WTC11 (cell line): ENCODE data around the gene BTBD9.

Source experiments
- ETV6 ChIP-seq: sonication (generic); formaldehyde crosslinking; IDR thresholded peaks from 2 replicates; pipeline ENCODE4 v1.8.1; 2022; ENCODE audit warnings: mild to moderate bottlenecking, missing genetic modification reagents
- SP1 ChIP-seq: sonication (generic); formaldehyde crosslinking; conservative IDR thresholded peaks from 2 replicates; pipeline ENCODE4 v1.8.1; 2022; ENCODE audit warnings: missing genetic modification reagents
- TF ChIP-seq, protein P1 (sequence below): sonication (generic); formaldehyde crosslinking; IDR thresholded peaks from 2 replicates; pipeline ENCODE4 v1.8.1; 2022; ENCODE audit warnings: low read depth, mild to moderate bottlenecking, moderate library complexity, missing genetic modification reagents, borderline replicate concordance
- TF ChIP-seq, protein P2 (sequence below): fragments of 200-600 bp; IDR thresholded peaks from 2 replicates; pipeline ENCODE4 v1.8.0; 2022; ENCODE audit warnings: antibody characterized with exemption
- TF ChIP-seq, protein P3 (sequence below): sonication (generic); formaldehyde crosslinking; IDR thresholded peaks from 2 replicates; pipeline ENCODE4 v1.8.0; 2023; ENCODE audit warnings: mild to moderate bottlenecking, missing genetic modification reagents
- TF ChIP-seq, protein P4 (sequence below): sonication (generic); formaldehyde crosslinking; IDR thresholded peaks from 2 replicates; pipeline ENCODE4 v1.8.1; 2023; ENCODE audit warnings: mild to moderate bottlenecking, missing genetic modification reagents
- TF ChIP-seq, protein P5 (sequence below): fragments of 250-450 bp; sonication (Bioruptor Pico); conservative IDR thresholded peaks from 2 replicates; pipeline ENCODE4 v1.9.0; 2021; ENCODE audit warnings: mild to moderate bottlenecking
- TF ChIP-seq, protein P6 (sequence below): sonication (generic); formaldehyde crosslinking; IDR thresholded peaks from 2 replicates; pipeline ENCODE4 v1.8.1; 2023; ENCODE audit warnings: mild to moderate bottlenecking, missing genetic modification reagents

DNA sequence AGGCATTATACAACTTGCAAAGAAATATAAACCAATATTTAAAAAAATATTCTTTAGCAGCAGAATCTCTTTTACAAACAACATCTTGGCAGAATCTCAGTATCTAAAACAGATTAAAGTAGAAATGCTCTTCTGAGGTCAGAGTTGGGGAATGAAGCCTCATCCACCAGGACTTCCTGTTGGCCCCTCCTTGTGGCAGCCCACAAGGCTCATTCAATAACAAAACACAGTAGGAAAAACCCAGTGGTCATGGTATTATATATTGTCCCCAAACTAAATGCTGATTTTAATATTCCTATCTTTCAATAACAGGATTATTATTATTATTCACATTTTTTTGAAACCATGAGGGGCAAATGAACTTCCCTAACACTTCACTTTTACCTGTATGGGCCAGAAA, 368.6 kb downstream of the BTBD9 start:
- TF ChIP-seq, protein P1, sequence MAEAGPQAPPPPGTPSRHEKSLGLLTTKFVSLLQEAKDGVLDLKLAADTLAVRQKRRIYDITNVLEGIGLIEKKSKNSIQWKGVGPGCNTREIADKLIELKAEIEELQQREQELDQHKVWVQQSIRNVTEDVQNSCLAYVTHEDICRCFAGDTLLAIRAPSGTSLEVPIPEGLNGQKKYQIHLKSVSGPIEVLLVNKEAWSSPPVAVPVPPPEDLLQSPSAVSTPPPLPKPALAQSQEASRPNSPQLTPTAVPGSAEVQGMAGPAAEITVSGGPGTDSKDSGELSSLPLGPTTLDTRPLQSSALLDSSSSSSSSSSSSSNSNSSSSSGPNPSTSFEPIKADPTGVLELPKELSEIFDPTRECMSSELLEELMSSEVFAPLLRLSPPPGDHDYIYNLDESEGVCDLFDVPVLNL (CRISPR knock-in tag) = no peak
- TF ChIP-seq, protein P2, sequence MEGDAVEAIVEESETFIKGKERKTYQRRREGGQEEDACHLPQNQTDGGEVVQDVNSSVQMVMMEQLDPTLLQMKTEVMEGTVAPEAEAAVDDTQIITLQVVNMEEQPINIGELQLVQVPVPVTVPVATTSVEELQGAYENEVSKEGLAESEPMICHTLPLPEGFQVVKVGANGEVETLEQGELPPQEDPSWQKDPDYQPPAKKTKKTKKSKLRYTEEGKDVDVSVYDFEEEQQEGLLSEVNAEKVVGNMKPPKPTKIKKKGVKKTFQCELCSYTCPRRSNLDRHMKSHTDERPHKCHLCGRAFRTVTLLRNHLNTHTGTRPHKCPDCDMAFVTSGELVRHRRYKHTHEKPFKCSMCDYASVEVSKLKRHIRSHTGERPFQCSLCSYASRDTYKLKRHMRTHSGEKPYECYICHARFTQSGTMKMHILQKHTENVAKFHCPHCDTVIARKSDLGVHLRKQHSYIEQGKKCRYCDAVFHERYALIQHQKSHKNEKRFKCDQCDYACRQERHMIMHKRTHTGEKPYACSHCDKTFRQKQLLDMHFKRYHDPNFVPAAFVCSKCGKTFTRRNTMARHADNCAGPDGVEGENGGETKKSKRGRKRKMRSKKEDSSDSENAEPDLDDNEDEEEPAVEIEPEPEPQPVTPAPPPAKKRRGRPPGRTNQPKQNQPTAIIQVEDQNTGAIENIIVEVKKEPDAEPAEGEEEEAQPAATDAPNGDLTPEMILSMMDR = no peak
- TF ChIP-seq, protein P3, sequence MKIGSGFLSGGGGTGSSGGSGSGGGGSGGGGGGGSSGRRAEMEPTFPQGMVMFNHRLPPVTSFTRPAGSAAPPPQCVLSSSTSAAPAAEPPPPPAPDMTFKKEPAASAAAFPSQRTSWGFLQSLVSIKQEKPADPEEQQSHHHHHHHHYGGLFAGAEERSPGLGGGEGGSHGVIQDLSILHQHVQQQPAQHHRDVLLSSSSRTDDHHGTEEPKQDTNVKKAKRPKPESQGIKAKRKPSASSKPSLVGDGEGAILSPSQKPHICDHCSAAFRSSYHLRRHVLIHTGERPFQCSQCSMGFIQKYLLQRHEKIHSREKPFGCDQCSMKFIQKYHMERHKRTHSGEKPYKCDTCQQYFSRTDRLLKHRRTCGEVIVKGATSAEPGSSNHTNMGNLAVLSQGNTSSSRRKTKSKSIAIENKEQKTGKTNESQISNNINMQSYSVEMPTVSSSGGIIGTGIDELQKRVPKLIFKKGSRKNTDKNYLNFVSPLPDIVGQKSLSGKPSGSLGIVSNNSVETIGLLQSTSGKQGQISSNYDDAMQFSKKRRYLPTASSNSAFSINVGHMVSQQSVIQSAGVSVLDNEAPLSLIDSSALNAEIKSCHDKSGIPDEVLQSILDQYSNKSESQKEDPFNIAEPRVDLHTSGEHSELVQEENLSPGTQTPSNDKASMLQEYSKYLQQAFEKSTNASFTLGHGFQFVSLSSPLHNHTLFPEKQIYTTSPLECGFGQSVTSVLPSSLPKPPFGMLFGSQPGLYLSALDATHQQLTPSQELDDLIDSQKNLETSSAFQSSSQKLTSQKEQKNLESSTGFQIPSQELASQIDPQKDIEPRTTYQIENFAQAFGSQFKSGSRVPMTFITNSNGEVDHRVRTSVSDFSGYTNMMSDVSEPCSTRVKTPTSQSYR (CRISPR knock-in tag) = no peak
- TF ChIP-seq SP1 (CRISPR knock-in tag) (no peak), ETV6 (CRISPR knock-in tag) (no peak)
- TF ChIP-seq, protein P4, sequence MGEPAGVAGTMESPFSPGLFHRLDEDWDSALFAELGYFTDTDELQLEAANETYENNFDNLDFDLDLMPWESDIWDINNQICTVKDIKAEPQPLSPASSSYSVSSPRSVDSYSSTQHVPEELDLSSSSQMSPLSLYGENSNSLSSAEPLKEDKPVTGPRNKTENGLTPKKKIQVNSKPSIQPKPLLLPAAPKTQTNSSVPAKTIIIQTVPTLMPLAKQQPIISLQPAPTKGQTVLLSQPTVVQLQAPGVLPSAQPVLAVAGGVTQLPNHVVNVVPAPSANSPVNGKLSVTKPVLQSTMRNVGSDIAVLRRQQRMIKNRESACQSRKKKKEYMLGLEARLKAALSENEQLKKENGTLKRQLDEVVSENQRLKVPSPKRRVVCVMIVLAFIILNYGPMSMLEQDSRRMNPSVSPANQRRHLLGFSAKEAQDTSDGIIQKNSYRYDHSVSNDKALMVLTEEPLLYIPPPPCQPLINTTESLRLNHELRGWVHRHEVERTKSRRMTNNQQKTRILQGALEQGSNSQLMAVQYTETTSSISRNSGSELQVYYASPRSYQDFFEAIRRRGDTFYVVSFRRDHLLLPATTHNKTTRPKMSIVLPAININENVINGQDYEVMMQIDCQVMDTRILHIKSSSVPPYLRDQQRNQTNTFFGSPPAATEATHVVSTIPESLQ = no peak
- TF ChIP-seq, protein P5, sequence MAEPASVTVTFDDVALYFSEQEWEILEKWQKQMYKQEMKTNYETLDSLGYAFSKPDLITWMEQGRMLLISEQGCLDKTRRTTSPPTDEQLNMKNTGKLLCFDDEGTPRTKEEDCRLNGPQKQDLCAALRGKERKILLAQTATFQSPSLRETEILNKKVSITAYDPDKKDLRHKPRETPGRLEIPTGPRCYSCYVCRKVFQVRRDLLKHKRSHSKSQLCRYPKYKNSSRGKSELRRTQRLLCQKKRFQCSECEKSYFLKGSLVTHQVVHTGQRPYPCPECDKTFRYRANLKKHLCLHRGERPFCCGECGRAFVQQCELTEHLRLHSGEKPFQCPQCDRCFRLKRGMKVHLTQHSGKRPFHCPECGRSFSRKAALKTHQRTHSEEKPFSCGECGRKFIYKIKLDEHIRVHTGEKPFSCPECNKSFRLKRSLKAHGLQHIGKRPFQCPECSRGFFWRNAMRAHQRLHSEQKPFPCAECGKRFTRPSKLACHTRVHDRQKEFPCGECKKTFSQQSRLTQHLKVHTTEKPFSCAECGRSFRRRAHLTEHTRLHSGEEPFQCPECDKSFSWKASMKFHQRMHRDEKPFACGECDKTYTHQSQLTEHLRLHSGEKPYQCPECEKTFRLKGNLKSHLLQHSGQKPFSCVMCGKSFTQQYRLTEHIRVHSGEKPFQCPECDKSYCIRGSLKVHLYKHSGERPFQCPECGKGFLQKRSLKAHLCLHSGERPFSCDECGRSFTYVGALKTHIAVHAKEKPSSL (CRISPR knock-in tag) = no peak
- TF ChIP-seq, protein P6, sequence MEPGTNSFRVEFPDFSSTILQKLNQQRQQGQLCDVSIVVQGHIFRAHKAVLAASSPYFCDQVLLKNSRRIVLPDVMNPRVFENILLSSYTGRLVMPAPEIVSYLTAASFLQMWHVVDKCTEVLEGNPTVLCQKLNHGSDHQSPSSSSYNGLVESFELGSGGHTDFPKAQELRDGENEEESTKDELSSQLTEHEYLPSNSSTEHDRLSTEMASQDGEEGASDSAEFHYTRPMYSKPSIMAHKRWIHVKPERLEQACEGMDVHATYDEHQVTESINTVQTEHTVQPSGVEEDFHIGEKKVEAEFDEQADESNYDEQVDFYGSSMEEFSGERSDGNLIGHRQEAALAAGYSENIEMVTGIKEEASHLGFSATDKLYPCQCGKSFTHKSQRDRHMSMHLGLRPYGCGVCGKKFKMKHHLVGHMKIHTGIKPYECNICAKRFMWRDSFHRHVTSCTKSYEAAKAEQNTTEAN (CRISPR knock-in tag) = no peak
